ENCODE measurements around the gene ANKRD62. TPM values are rescaled to one million over a fixed set of nuclear protein-coding genes. Genes with fewer than 3 reads are reported as not detected.
A peak's percentile ranks its signal among the peaks of the same experiment; 100 is the strongest.
"Not testable (repeated sequence)": the region's sequence is repeated elsewhere in the genome, so short reads cannot be mapped to it uniquely, and the experiment has no call there.

Gene ANKRD62
- total RNA-seq, 6 experiments from 2014 or later: not detected

DNA sequence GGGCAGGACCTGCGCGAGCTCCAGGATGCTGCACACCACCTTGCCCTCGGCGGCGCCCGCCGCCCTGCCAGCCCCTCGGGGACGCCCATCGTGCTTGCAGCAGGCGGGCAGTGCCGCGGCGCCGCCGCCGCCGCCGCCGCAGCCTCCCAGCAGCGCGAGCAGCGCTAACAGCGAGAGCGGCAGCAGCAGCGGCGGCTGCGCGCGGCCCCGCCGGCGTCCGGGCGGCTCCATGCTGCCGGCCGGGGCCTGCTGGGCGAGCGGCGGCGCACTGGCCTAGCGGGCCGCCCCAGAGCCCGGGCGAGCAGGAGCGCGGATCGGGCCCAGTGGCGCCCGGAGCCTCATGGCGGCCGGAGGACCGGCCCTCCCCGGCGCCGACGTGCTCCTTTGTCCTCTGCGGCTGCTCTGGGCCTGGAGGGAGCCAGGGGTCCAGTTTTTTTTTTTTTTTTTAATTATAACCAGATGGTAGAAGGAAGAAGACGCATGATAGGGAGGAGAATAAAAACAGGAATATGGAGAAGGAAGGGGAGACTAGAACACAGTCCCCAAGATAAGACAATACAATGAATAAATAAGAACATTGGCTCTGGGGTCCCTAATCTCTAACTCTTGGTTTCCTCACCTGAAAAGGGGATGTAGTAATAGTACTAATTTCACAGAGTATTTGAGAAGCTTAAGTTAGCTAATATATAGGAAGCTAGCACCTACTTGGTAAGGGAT is 17.1 kb upstream of the ANKRD62 start:
- intact Hi-C loops (cut with DNase I): no loop called here
- WGBS (ENCODE audit: insufficient coverage, low coverage, low lambda C conversion rate, missing lambda C conversion rate): 1% methylated on average over 9 of the region's 59 CpGs
- no peak for TF ChIP-seq POLR2A (IDR thresholded peaks at IDR 0.05)
- TF ChIP-seq, protein P1, sequence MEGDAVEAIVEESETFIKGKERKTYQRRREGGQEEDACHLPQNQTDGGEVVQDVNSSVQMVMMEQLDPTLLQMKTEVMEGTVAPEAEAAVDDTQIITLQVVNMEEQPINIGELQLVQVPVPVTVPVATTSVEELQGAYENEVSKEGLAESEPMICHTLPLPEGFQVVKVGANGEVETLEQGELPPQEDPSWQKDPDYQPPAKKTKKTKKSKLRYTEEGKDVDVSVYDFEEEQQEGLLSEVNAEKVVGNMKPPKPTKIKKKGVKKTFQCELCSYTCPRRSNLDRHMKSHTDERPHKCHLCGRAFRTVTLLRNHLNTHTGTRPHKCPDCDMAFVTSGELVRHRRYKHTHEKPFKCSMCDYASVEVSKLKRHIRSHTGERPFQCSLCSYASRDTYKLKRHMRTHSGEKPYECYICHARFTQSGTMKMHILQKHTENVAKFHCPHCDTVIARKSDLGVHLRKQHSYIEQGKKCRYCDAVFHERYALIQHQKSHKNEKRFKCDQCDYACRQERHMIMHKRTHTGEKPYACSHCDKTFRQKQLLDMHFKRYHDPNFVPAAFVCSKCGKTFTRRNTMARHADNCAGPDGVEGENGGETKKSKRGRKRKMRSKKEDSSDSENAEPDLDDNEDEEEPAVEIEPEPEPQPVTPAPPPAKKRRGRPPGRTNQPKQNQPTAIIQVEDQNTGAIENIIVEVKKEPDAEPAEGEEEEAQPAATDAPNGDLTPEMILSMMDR (IDR thresholded peaks at IDR 0.05): no peak
- no peak overlapping the region for H3K4me3 ChIP-seq
- H3K27ac ChIP-seq: no peak overlapping the region
- DNase-seq (no peak), ATAC-seq (peak; percentile 79 to 94 (median 88))
- H3K36me3 ChIP-seq: no peaks in the 10 kb centered on the region
- H3K27me3 ChIP-seq: no peaks in the 10 kb centered on the region
- no peaks in the 10 kb centered on the region for H3K9me3 ChIP-seq
- H3K4me1 ChIP-seq: no peaks in the 10 kb centered on the region

DNA sequence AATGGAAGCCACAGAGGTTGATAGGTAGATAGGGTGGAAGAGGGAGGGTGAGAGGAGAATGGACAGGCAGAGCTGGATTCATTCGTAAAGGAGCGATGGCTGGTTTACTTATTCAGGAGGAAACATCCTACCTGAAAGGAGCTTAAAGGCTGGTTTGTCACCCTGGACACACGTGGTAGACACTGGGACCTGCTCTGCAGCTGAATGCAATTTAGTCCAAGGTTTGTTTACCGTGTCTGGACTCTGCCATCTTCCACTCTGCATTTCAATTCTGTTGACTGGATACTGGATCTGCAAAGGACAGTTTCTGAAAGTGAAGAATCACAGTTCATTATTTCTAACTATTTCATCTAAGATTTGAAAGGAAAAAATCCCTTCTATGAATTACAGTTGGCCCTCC is 15.6 kb upstream of the ANKRD62 start:
- H3K27ac ChIP-seq; H3K9me3 ChIP-seq; H3K4me3 ChIP-seq; DNase-seq; H3K4me1 ChIP-seq; H3K36me3 ChIP-seq; intact Hi-C loops (cut with DNase I); H3K27me3 ChIP-seq: not testable (repeated sequence)
- 0% methylated on average over 1 of the region's 4 CpGs for WGBS (ENCODE audit: insufficient coverage, low coverage, low lambda C conversion rate, missing lambda C conversion rate)
- peak in 2 of 4 donors; percentile 23 to 43 for ATAC-seq

DNA sequence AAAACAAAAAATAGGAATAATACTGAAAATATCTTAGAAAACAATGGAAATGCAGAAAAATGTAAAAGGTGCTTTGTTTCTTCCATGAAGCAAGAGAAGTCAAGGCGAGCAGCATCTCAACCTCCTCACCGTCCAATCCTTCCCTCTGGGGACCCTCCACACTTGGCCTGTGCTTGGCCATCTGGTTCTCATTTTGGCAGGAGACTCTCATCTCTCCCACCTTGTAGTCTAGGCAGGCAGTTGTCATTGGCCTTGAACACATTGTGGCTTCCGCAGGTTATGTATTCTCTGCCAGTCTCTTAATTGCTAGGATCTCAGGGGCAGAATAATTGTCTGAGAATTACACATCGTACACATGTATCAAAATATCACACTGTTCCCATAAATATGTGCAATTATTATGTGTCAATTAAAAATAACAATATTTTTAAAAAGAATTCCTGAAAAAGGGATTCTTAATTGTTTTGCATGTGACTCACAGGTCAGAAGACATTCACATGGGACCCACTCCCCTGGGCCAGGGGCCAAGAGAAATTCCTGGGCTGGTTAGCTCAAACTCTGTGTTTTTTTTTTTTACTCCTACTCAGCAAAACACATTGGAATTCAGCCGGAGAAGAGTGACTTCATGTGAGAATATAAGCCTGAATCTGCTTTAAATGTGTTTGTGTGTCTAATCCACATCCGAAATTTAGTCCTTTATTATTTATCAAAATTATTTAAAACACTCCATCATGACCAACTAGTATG is 14.0 kb upstream of the ANKRD62 start:
- 77% methylated on average over 6 of the region's 6 CpGs for WGBS (ENCODE audit: insufficient coverage, low coverage, low lambda C conversion rate, missing lambda C conversion rate)
- no peak for ATAC-seq
- Histone ChIP-seq H3K4me1 (no peaks in the 10 kb centered on the region), H3K27me3 (no peaks in the 10 kb centered on the region), H3K27ac (no peak overlapping the region), H3K36me3 (no peaks in the 10 kb centered on the region), H3K4me3 (no peak overlapping the region), H3K9me3 (no peaks in the 10 kb centered on the region)
- no peak for DNase-seq
- TF ChIP-seq POLR2A (IDR thresholded peaks at IDR 0.05): no peak
- TF ChIP-seq, protein P1 (IDR thresholded peaks at IDR 0.05): no peak
- intact Hi-C loops (cut with DNase I): no loop called here

DNA sequence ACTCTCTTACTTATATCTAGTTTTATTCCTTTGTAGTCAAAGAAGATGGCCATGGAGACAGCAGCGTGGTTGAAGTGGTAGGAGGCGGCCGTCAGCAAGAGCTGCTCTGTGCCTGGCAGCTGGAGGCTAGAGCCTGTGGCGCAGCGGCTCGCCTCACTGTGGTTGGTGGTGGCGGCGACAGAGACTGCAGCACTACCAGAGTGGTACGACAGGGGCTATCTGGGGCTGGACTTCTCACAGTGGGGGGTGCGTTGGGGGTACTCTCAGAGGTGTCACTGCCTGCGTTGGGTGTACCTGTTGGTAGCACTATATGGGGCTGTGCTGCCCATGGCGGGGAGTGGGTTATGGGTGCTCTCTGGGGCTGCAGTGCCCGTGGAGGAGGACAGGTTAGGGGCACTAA is 8.5 kb upstream of the ANKRD62 start:
- DNase-seq (no peak), ATAC-seq (no peak)
- H3K4me3 ChIP-seq: no peak overlapping the region
- H3K9me3 ChIP-seq: no peaks in the 10 kb centered on the region
- no peaks in the 10 kb centered on the region for H3K4me1 ChIP-seq
- WGBS (ENCODE audit: insufficient coverage, low coverage, low lambda C conversion rate, missing lambda C conversion rate): 83% methylated on average over 4 of the region's 13 CpGs
- H3K36me3 ChIP-seq: no peaks in the 10 kb centered on the region
- intact Hi-C loops (cut with DNase I): no loop called here
- no peak overlapping the region for H3K27ac ChIP-seq
- TF ChIP-seq, protein P1 (IDR thresholded peaks at IDR 0.05): no peak
- no peak for TF ChIP-seq POLR2A (IDR thresholded peaks at IDR 0.05)
- no peaks in the 10 kb centered on the region for H3K27me3 ChIP-seq

DNA sequence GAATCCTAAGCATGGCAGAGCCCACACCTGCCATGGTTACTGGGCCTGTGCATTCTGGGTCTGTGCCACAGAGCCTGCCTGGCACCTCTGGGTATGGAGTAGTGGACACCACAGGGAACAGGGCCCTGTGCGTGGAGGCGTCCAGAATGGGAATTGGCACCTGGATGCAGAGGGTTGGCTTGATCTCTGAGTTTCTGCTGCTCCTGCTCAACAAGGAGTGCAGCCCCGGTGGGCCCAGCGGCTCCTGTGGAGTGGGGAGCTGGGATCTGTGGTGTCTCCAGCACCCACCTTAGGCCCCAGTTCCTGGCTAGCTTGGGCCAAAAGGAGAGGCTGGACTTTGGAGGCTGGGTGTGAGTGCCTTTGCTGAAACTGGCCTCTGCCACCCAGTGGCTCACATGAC is 7.9 kb upstream of the ANKRD62 start:
- intact Hi-C loops (cut with DNase I): no loop called here
- no peak for TF ChIP-seq POLR2A (IDR thresholded peaks at IDR 0.05)
- TF ChIP-seq, protein P1 (IDR thresholded peaks at IDR 0.05): no peak
- H3K27me3 ChIP-seq: no peaks in the 10 kb centered on the region
- no CpG with 5 or more reads among the region's 4 CpGs for WGBS (ENCODE audit: insufficient coverage, low coverage, low lambda C conversion rate, missing lambda C conversion rate)
- H3K4me3 ChIP-seq: no peak overlapping the region
- no peak overlapping the region for H3K27ac ChIP-seq
- H3K36me3 ChIP-seq: no peaks in the 10 kb centered on the region
- ATAC-seq (no peak), DNase-seq (no peak)
- no peaks in the 10 kb centered on the region for H3K4me1 ChIP-seq
- no peaks in the 10 kb centered on the region for H3K9me3 ChIP-seq

All from right lobe of liver (tissue), 6 donors.